ENCODE measurements around the gene ATL1.
"Not testable (repeated sequence)": the region's sequence is repeated elsewhere in the genome, so short reads cannot be mapped to it uniquely, and the experiment has no call there.

The ATL1 gene

DNA sequence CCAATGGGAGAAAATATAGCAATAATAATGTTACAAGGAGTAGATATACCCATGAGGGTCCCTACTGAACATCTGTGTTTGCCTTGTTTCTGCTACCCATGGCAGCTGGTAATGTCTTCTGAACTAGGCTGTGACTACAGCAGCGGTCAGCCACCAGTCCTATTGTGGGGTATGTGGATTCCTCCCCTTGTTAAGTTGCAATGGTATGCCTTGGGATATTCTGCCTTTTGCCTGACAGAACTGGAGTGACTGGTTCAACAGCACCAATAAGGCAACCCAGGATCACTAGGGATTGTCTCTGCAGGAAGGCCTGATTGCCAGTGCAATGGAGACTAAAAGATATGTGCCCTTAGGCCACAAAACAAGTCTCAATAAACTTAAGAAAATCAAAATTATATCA, 9.7 kb upstream of the ATL1 start:
- no peak overlapping the region for H3K4me3 ChIP-seq (replicated peaks in 1 of 2; ENCODE audit: low read depth in 2 of 2, low read length in 2 of 2)
- DNase-seq (ENCODE audit: low read depth in 2 of 2) = no peak
- TF ChIP-seq, protein P1, sequence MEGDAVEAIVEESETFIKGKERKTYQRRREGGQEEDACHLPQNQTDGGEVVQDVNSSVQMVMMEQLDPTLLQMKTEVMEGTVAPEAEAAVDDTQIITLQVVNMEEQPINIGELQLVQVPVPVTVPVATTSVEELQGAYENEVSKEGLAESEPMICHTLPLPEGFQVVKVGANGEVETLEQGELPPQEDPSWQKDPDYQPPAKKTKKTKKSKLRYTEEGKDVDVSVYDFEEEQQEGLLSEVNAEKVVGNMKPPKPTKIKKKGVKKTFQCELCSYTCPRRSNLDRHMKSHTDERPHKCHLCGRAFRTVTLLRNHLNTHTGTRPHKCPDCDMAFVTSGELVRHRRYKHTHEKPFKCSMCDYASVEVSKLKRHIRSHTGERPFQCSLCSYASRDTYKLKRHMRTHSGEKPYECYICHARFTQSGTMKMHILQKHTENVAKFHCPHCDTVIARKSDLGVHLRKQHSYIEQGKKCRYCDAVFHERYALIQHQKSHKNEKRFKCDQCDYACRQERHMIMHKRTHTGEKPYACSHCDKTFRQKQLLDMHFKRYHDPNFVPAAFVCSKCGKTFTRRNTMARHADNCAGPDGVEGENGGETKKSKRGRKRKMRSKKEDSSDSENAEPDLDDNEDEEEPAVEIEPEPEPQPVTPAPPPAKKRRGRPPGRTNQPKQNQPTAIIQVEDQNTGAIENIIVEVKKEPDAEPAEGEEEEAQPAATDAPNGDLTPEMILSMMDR (IDR thresholded peaks at IDR 0.05; ENCODE audit: low read depth, low read length) = no peak

DNA sequence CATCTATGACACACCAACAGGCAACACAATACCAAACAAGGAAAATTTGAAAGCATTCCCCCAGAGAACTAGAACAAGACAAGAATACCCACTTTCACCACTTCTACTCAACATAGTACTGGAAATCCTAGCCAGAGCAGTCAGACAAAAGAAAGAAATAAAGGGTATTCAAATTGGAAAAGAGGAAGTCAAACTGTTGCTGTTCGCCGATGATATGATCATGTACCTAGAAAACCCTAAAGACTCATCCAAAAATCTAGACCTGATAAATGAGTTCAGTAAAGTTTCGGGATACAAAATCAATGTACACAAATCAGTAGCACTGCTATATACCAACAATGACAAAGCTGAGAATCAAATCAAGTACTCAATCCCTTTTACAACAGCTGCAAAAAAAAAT, 8.1 kb upstream of the ATL1 start:
- TF ChIP-seq, protein P1 (IDR thresholded peaks at IDR 0.05; ENCODE audit: low read depth, low read length) = no peak
- no peak overlapping the region for H3K4me3 ChIP-seq (replicated peaks in 1 of 2; ENCODE audit: low read depth in 2 of 2, low read length in 2 of 2)
- no peak for DNase-seq (ENCODE audit: low read depth in 2 of 2)

DNA sequence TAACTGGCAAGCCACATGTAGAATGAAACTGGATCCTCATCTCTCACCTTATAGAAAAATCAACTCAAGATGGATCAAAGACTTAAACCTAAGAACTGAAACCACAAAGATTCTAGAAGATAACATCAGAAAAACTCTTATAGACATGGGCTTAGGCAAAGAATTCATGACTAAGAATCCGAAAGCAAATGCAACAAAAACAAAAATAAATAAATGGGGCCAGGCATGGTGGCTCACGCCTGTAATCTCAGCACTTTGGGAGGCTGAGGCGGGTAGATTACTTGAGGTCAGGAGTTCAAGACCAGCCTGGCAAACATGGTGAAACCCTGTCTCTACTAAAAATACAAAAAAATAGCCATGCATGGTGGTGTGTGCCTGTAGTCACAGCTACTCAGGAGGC, 7.1 kb upstream of the ATL1 start:
- not testable (repeated sequence) for H3K4me3 ChIP-seq (replicated peaks in 1 of 2; ENCODE audit: low read depth in 2 of 2, low read length in 2 of 2); DNase-seq (ENCODE audit: low read depth in 2 of 2)

DNA sequence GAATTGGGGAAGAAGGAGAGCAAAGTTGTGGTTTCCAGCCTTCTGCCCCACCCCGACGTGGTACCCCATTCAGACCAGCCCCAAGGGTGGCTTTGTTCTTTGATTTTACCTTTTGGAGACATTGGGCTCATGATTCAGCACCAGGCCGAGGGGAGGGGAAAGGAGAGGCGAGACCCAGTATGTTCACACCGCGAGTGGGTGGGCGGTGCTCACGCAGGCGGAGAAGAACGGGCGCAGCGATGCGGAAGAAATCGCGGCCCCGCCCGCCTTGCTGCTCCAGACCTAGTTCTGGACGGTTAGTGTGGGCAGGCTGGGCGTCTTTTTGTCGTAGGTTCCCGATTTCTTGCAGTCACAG, 963 bp downstream of the ATL1 start:
- TF ChIP-seq, protein P1 (IDR thresholded peaks at IDR 0.05; ENCODE audit: low read depth, low read length) = no peak
- DNase-seq (ENCODE audit: low read depth in 2 of 2) = peak; percentile 48 to 58
- peak overlapping the region; percentile 62 to 69 for H3K4me3 ChIP-seq (replicated peaks in 1 of 2; ENCODE audit: low read depth in 2 of 2, low read length in 2 of 2)

DNA sequence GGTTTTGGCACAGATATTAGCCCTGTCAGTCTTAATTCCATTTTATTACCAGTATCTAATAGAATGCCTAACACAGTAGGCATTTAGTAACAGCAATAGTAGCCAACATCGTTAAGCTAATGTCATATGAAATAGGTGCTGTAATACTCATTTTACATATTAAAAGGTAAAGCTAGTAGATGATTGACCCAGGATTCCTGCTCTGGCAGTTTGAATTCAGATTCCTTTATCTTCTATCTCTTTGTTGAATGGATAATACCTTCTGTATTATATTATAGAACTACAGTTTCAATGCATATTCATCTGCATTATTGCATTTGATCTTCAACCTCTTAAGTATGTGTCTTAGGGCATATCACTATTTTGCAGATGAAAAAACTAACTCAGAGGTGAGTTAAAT, 2.9 kb downstream of the ATL1 start:
- TF ChIP-seq, protein P1 (IDR thresholded peaks at IDR 0.05; ENCODE audit: low read depth, low read length) = no peak
- H3K4me3 ChIP-seq (replicated peaks in 1 of 2; ENCODE audit: low read depth in 2 of 2, low read length in 2 of 2) = no peak overlapping the region
- no peak for DNase-seq (ENCODE audit: low read depth in 2 of 2)

DNA sequence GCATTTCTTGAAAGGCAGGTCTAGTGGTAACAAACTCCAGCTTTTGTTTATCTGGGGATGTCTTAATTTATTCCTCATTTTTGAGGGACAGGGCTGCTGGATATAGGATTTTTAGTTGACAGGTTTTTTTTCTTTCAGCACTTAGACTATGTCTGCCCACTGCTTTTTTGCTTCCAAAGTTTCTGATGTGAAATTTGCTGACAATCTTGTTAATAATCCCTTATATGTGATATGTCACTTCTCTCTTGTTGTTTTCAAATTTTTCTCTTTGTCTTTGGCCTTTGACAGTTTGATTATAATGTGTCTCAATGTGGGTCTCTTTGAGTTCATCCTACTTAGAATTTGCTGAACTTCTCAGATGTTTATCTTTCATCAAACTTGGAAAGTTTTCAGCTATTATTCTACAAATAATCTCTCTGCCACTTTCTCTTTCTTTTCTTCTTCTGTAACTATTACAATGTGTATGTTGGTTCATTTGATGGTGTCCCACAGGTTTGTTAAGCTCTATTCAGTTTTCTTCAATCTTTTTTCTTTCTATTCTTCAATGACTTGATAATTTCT, 9.8 kb downstream of the ATL1 start:
- H3K4me3 ChIP-seq (replicated peaks in 1 of 2; ENCODE audit: low read depth in 2 of 2, low read length in 2 of 2) = no peak overlapping the region
- no peak for DNase-seq (ENCODE audit: low read depth in 2 of 2)
- TF ChIP-seq, protein P1 (IDR thresholded peaks at IDR 0.05; ENCODE audit: low read depth, low read length) = no peak

DNA sequence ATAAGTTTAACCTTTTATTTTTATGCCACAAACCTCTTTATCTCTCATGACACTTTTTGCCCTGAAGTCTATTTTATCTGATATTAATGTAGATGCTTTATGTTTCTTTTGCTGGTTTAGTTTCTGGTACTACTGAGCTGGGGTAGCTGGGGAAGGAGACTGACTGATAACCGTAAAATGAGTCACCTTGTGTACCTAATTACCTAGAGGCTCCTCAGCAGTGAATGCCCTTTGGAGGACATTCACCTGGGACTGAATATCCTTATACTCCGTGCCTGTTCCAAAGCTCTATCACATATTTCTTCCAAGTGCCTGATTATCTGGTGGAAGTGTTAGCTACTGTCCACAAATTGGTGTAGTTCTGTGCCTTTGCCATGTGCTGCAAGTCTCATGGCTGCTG, 13.9 kb downstream of the ATL1 start:
- no peak for DNase-seq (ENCODE audit: low read depth in 2 of 2)
- H3K4me3 ChIP-seq (replicated peaks in 1 of 2; ENCODE audit: low read depth in 2 of 2, low read length in 2 of 2) = no peak overlapping the region
- TF ChIP-seq, protein P1 (IDR thresholded peaks at IDR 0.05; ENCODE audit: low read depth, low read length) = no peak

Measured in cardiac fibroblast (primary cell).